Measurements from ENCODE around the gene VDAC2.

DNA sequence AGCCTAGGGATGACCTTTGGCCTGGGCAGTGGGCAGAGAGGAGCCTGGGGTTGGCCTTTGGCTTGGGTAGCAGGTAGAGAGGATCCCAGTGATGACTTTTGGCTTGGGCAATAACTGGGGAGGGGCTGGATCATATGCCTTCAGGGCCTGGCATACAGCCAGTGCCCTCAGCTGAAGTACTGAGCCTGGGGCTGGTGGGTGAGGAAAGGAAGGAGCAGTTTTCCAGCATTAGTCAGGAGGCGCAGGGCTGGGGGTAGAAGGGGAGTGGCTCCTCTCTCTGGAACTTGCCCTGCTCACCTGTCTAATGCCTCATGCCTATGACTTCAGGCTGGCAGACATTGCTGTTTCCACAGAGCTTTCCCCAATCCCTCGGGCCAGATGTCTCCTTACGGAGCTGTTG, 40.3 kb downstream of the VDAC2 start:
- TF ChIP-seq POLR2A (IDR thresholded peaks at IDR 0.05; ENCODE audit: low read depth, low read length) (no peak), TAF1 (IDR thresholded peaks at IDR 0.05; ENCODE audit: borderline replicate concordance, low read depth, low read length) (no peak)

All from GM12892 (cell line).